HG02610 (cell line): Measurements from ENCODE around the gene TICRR.
"Not testable (repeated sequence)": the region's sequence is repeated elsewhere in the genome, so short reads cannot be mapped to it uniquely, and the experiment has no call there.

Source experiments
- ATAC-seq: cut with Tn5 transposase; IDR thresholded peaks from one replicate; pipeline ENCODE4 v1.9.1; 2021; ENCODE audit warnings: mild to moderate bottlenecking, moderate library complexity; ENCODE audit not compliant: unreplicated experiment

The TICRR gene

DNA sequence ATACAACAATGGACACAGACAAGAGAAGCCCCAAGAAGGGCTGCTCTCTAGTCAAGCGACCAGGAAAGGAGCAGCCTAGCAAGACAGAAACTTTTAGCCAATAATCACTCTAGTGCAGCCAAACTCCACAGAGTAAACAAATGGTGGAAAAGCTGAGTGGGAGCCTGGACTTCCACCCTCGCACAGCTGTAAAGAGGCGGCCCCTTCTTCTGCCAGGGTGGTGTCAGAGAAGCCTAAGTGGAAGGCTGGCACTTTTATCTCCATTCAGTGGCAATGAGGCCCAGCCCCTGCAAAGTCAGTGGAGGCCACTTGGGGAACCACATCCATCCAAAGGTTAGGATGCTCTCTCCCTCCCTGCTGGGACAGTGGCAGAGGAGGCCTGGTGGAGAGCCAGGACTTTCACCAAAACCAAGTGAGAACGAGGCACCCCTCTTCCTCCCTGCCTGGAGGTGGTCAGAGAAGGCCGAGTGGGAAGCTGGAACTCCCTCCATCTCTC lies 15.5 kb upstream of the TICRR start:
- ATAC-seq = no peak

- ATAC-seq = no peak
Observed at GRCh38 chr15:89566181-89566580, 9.1 kb upstream of the TICRR start.

DNA sequence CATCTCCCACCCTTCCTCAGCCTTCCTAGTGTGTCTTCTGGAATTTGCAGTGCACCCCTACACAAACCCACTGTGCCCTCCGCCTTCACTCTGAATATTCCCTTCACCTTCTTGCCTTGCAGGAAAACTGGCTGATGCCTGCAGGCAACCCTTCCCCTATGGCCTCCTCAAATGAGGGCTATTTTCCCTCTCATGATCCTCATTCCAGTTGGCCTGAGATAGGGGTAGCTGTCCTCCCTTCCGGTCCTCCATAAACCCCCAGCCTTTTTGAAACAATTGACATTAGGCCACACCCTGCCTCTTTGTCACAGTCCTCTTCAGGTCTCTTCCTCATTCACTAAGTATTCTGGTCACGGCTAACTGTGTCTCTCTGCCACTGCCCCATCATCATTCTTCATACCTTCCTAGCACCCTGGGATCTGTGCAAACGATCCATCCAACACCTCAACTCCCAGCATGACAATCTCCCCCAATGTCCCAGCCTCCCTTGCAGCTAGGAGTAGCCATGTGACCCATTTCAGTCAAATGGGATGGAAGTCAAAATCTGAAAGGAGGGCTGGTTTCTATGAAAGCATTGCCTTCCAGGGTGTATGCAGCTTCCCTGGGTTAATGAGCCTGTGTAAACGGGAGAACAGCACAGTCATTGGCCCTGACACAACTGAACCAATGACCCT lies 8.5 kb upstream of the TICRR start:
- ATAC-seq = no peak

GRCh38 chr15:89569090-89569745 lies 6.1 kb upstream of the TICRR start:
- ATAC-seq = no peak

GRCh38 chr15:89575656-89576416 lies 567 bp downstream of the TICRR start:
- ATAC-seq = peak; percentile 4

DNA sequence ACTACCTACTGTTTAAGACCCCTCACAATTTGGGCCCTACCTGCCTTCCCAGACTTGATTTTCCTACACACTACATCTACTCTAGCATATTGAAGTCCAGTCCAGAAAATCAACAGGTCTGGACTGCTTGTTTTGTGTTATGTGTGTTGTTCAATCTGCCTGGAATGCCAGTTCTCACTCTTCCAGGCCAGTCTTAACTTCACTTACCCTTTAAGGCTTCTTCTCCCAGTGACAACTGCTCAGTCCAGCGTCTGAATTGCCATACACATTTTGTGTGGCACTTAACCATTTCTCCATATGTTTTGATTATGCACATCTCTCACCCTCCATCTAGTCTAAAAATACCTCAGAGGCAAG lies 1.1 kb downstream of the TICRR start:
- no peak for ATAC-seq

GRCh38 chr15:89577776-89578115 lies 2.5 kb downstream of the TICRR start:
- ATAC-seq = no peak

DNA sequence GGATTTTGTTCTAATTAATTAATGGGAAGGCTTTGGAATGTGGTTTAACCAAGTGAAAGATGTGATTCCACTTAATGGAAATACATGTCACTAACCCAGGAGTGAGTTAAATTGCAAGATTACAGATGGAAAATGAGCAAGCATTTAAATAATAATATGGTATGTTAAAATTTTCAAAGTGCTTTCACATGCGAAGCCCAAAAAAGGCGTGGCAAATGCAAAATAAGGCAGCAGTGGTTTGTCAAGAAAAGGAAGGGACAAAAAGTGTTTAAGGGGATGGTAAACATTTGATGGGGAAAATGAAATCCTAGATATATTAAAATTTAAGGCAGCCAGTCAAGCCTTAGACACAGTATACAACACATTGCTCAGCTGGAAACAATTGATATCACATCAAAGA lies 2.9 kb downstream of the TICRR start:
- no peak for ATAC-seq

- ATAC-seq = not testable (repeated sequence)
Observed at GRCh38 chr15:89580747-89581146, 5.5 kb downstream of the TICRR start.

GRCh38 chr15:89586651-89587050 lies 11.4 kb downstream of the TICRR start:
- no peak for ATAC-seq

- ATAC-seq = no peak
Observed at GRCh38 chr15:89587955-89588354, 12.7 kb downstream of the TICRR start.

- no peak for ATAC-seq
Observed at GRCh38 chr15:89591834-89592233, 16.6 kb downstream of the TICRR start.

DNA sequence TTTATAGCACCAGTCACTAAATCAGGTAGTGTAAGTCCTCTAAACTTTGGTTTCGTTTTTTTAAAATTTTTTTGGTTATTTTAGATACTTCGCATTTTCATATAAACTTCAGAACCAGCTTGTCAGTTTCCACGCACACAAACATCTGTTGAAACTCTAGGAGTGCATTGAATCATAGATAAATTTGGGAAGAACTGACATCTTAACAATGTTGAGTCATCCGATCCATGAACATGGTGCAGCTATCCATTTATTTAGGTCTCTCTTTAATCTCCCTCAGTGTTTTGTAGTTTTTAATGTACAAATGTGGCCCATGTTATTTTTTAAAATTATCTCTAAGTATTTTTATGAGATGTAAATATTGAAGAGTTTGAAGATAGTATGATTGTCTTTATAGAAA lies 17.7 kb downstream of the TICRR start:
- no peak for ATAC-seq

DNA sequence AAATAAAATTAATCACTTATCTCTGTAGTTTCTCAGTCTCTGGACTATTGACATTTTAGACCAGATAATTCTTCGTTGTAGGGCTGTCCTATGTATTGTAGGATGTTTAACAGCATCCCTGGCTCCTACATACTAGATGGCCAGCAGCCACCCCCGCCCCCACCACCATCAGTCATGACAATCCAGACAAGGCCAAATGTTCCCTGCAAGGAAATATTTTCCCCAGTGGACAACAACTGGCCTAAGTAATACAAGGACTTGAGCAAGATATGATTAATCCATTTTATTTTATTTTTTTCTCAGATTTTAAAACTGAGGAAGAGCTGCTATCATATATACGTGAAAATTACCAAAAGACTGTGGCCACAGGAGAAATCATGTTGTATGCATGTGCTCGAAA lies 23.8 kb downstream of the TICRR start:
- no peak for ATAC-seq

GRCh38 chr15:89611317-89611716 lies 36.0 kb downstream of the TICRR start:
- ATAC-seq = no peak

DNA sequence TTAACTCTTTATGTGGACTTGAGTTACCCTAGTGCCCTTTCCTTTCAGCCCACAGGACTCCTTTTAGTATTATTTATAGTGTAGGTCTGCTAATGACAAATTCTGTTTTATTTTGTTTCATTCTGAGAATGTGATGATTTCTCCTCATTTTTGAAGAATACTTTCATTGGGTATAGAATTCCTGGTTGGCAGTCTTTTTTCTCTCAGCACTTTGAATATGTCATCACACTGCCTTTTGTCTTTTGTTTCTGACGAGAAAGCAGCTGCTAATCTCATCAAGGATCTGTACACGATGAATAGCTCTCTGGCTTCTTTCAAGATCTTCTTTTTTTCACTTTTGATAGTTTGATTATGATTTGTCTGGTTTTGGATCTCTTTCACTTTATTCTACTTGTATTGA lies 37.8 kb downstream of the TICRR start:
- ATAC-seq = no peak

- ATAC-seq = no peak
Observed at GRCh38 chr15:89614164-89614563, 38.9 kb downstream of the TICRR start.

DNA sequence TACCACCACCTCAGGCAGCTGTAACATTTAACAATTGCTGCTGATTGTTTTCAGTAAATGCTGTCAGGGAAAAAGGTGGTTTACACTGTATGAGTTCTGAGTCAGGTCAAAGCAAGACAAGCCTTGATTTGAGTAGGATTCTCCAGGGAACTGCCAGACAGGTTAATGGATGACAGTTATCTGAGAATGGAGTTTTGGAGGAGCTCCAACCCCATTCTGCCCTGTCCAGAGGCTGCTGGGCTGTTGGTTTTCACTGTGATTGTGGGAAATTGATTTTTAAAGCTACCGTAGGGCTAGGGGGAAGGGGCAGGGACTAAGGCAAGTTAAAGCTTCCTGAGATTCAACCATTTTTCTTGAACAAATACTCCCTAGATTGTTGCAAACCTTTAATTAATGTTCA lies 39.9 kb downstream of the TICRR start:
- ATAC-seq = no peak

- no peak for ATAC-seq
Observed at GRCh38 chr15:89616228-89616627, 41.0 kb downstream of the TICRR start.

DNA sequence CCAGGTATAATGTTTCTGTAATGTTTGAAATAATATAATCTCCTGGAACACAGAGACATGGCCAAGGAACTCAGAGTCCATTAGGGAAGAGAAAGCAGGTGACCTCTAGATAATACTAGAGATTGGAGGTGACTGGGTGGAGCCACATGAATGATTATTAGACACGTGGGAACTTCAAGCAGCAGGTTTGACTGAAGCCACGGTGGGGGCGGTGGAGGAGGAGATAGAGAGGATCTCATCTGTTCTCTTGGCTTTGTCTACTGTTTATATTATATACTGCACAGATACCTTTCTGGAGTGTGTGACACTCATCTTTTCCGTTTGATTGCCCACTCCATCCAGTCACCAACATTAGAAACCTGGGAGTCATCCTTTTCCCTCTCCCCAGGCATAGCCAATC lies 46.3 kb downstream of the TICRR start:
- ATAC-seq = no peak

GRCh38 chr15:89623165-89623564 lies 47.9 kb downstream of the TICRR start:
- ATAC-seq = no peak

GRCh38 chr15:89625716-89626115 lies 50.4 kb downstream of the TICRR start:
- no peak for ATAC-seq
